ENCODE data around the gene GABPB1.

GABPB1 gene

GRCh38 chr15:50235794-50236193 lies 119.2 kb downstream of the GABPB1 start:
- H3K4me3 ChIP-seq (ENCODE audit: low read depth, low read length), result no peak overlapping the region
- TF ChIP-seq POLR2A (IDR thresholded peaks at IDR 0.05; ENCODE audit: extremely low read depth, insufficient read length) (no peak), MYC (IDR thresholded peaks at IDR 0.05; ENCODE audit: low read depth, low read length) (no peak), CTCF (IDR thresholded peaks at IDR 0.05; ENCODE audit: low read depth, low read length) (no peak), MAX (IDR thresholded peaks at IDR 0.05; ENCODE audit: low read depth, low read length) (no peak)
- DNase-seq (ENCODE audit: low read depth), result no peak

GRCh38 chr15:50234764-50235163 lies 120.2 kb downstream of the GABPB1 start:
- no peak overlapping the region for H3K4me3 ChIP-seq (ENCODE audit: low read depth, low read length)
- TF ChIP-seq MAX (IDR thresholded peaks at IDR 0.05; ENCODE audit: low read depth, low read length) (no peak), CTCF (IDR thresholded peaks at IDR 0.05; ENCODE audit: low read depth, low read length) (no peak), POLR2A (IDR thresholded peaks at IDR 0.05; ENCODE audit: extremely low read depth, insufficient read length) (no peak), MYC (IDR thresholded peaks at IDR 0.05; ENCODE audit: low read depth, low read length) (no peak)
- no peak for DNase-seq (ENCODE audit: low read depth)

GRCh38 chr15:50233192-50233736 lies 121.7 kb downstream of the GABPB1 start:
- DNase-seq (ENCODE audit: low read depth), result no peak
- TF ChIP-seq MYC (IDR thresholded peaks at IDR 0.05; ENCODE audit: low read depth, low read length), result no peak
- TF ChIP-seq CTCF (IDR thresholded peaks at IDR 0.05; ENCODE audit: low read depth, low read length), result no peak
- TF ChIP-seq POLR2A (IDR thresholded peaks at IDR 0.05; ENCODE audit: extremely low read depth, insufficient read length), result no peak
- TF ChIP-seq MAX (IDR thresholded peaks at IDR 0.05; ENCODE audit: low read depth, low read length), result no peak
- H3K4me3 ChIP-seq (ENCODE audit: low read depth, low read length), result no peak overlapping the region

GRCh38 chr15:50232791-50233190 lies 122.2 kb downstream of the GABPB1 start:
- H3K4me3 ChIP-seq (ENCODE audit: low read depth, low read length), result no peak overlapping the region
- DNase-seq (ENCODE audit: low read depth), result no peak
- no peak for TF ChIP-seq MYC (IDR thresholded peaks at IDR 0.05; ENCODE audit: low read depth, low read length)
- no peak for TF ChIP-seq POLR2A (IDR thresholded peaks at IDR 0.05; ENCODE audit: extremely low read depth, insufficient read length)
- no peak for TF ChIP-seq CTCF (IDR thresholded peaks at IDR 0.05; ENCODE audit: low read depth, low read length)
- no peak for TF ChIP-seq MAX (IDR thresholded peaks at IDR 0.05; ENCODE audit: low read depth, low read length)

- H3K4me3 ChIP-seq (ENCODE audit: low read depth, low read length), result no peak overlapping the region
- DNase-seq (ENCODE audit: low read depth), result no peak
- no peak for TF ChIP-seq CTCF (IDR thresholded peaks at IDR 0.05; ENCODE audit: low read depth, low read length)
- no peak for TF ChIP-seq POLR2A (IDR thresholded peaks at IDR 0.05; ENCODE audit: extremely low read depth, insufficient read length)
- no peak for TF ChIP-seq MAX (IDR thresholded peaks at IDR 0.05; ENCODE audit: low read depth, low read length)
- no peak for TF ChIP-seq MYC (IDR thresholded peaks at IDR 0.05; ENCODE audit: low read depth, low read length)
These were observed 123.2 kb downstream of the GABPB1 start for GRCh38 chr15:50231761-50232160.

Data from NB4 (cell line).